ENCODE data around the gene TMEM205. TPM values are rescaled to one million over a fixed set of nuclear protein-coding genes. Genes with fewer than 3 reads are reported as not detected.

Gene TMEM205
- total and polyA plus RNA-seq, 2 of the 13 experiments (the other 11 are each of a cell fraction or from before 2014, with no cell fraction given): 45.5 to 98.7 TPM

GRCh38 chr19:11356676-11357550 lies 10.8 kb upstream of the TMEM205 start:
- Histone ChIP-seq H2AFZ (ENCODE audit: low read length) (no peak overlapping the region), H3K36me3 (replicated peaks in 1 of 2; ENCODE audit: control insufficient read depth in 1 of 2, insufficient read depth in 2 of 2, low read length in 2 of 2) (no peaks in the 10 kb centered on the region), H4K20me1 (ENCODE audit: insufficient read depth, low read length) (no peaks in the 10 kb centered on the region), H3K9ac (ENCODE audit: insufficient read depth, low read depth, low read length) (no peak overlapping the region), H3K9me3 (ENCODE audit: low read length) (no peaks in the 10 kb centered on the region), H3K4me2 (ENCODE audit: low read depth, low read length) (no peak overlapping the region), H3K27ac (ENCODE audit: extremely low read length, insufficient read depth, low read length) (no peak overlapping the region), H3K4me1 (ENCODE audit: insufficient read depth, low read length) (peaks cover 10% of the 10 kb centered on the region), H3K79me2 (ENCODE audit: insufficient read depth, low read length) (no peaks in the 10 kb centered on the region), H3K4me3 (replicated peaks in 1 of 3; ENCODE audit: insufficient read depth in 1 of 3, low read depth in 2 of 3, low read length in 3 of 3) (no peak overlapping the region), H3K27me3 (ENCODE audit: control insufficient read depth in 1 of 2, insufficient read depth in 2 of 2, low read length in 2 of 2) (no peaks in the 10 kb centered on the region)
- BruUV-seq (replicated peaks): no TSS peak
- intact Hi-C loops (cut with micrococcal nuclease; ENCODE audit: unreplicated experiment): no loop called here
- DNase-seq (ENCODE audit: low spot score) (no peak), ATAC-seq (no peak), FAIRE-seq (no peak)
- in situ Hi-C loops (cut with HindIII; ENCODE audit: extremely low pct_ligation_motif_present, low pct_unique_long_range_greater_than_20kb): no loop called here
- WGBS (ENCODE audit: low lambda C conversion rate): 92% methylated on average over 9 of the region's 11 CpGs
- CTCF ChIA-PET (ENCODE audit: low intra/inter-chr PET ratio, low total read pairs): no interaction called here
- POLR2A ChIA-PET: interaction anchor here (1.5 kb wide), 1 partner anchor 18 kb away, joined by 4 read pairs; the partner anchor contains the start of gene SWSAP1
- TF ChIP-seq ZNF510 (CRISPR knock-in tag; IDR thresholded peaks at IDR 0.05; ENCODE audit: low read depth) (no peak), MTA1 (CRISPR knock-in tag; IDR thresholded peaks at IDR 0.05; ENCODE audit: borderline replicate concordance) (0 out of 2 replicates have a peak, but pooled peaks have one; percentile 20), AHDC1 (CRISPR knock-in tag; IDR thresholded peaks at IDR 0.05; ENCODE audit: borderline replicate concordance) (no peak), FOXO4 (CRISPR knock-in tag; conservative IDR thresholded peaks at IDR 0.05) (0 out of 2 replicates have a peak, but pooled peaks have one; percentile 60), ZBTB46 (CRISPR knock-in tag; IDR thresholded peaks at IDR 0.05; ENCODE audit: borderline replicate concordance) (no peak), HNF4G (IDR thresholded peaks at IDR 0.05; ENCODE audit: borderline replicate concordance, low read depth, low read length) (no peak), HNF4G (CRISPR knock-in tag; IDR thresholded peaks at IDR 0.05; ENCODE audit: borderline replicate concordance, low read depth) (no peak), MAX (IDR thresholded peaks at IDR 0.05) (no peak), NFYB (CRISPR knock-in tag; IDR thresholded peaks at IDR 0.05) (no peak), KDM5B (CRISPR knock-in tag; IDR thresholded peaks at IDR 0.05; ENCODE audit: borderline replicate concordance) (no peak), RCOR2 (CRISPR knock-in tag; IDR thresholded peaks at IDR 0.05) (no peak), FIP1L1 (IDR thresholded peaks at IDR 0.05; ENCODE audit: borderline replicate concordance, insufficient read depth, low read depth, low read length) (no peak)
